Retinal pigment epithelial cell (primary cell): ENCODE results near the gene PTPRD.

Experiments used
- DNase-seq: peaks from one replicate; pipeline ENCODE4 v3.0.0-alpha.2; 2010; ENCODE audit warnings: low read depth
- H3K4me3 ChIP-seq: 2 replicates; pipeline ENCODE4 v1.5.1; 2011; ENCODE audit warnings: mild to moderate bottlenecking, low read length, control low read depth, moderate library complexity
- CTCF ChIP-seq: conservative IDR thresholded peaks from 2 replicates; pipeline ENCODE4 v1.5.1; 2011; ENCODE audit warnings: low read depth, low read length, control low read depth, inconsistent platforms

The PTPRD gene

DNA sequence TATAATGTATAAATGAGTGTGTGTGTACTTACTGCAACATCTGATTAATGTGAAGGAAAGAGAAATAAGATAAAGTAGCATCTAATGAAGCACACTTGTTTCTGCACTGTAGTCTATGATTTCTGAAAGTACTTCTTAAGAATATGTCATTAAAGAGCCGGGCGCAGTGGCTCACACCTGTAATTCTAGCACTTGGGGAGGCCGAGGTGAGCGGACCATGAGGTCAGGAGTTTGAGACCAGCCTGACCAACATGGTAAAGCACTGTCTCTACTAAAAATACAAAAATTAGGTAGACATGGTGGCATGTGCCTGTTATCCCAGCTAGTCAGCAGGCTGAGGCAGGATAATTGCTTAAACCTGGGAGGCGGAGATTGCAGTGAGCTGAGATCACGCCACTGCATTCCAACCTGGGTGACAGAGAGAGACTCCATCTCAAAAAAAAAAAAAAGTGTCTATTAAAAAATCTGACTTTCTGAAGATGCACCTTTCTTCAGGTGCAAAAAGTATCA lies 556.9 kb downstream of the PTPRD start:
- no peak for TF ChIP-seq CTCF
- H3K4me3 ChIP-seq: no peak overlapping the region
- DNase-seq: no peak

- H3K4me3 ChIP-seq: no peak overlapping the region
- TF ChIP-seq CTCF: no peak
- DNase-seq: no peak
These were observed 558.3 kb downstream of the PTPRD start for GRCh38 chr9:10054456-10054855.

- DNase-seq: no peak
- no peak for TF ChIP-seq CTCF
- H3K4me3 ChIP-seq: no peak overlapping the region
These were observed 559.9 kb downstream of the PTPRD start for GRCh38 chr9:10052916-10053315.

- DNase-seq: no peak
- no peak overlapping the region for H3K4me3 ChIP-seq
- no peak for TF ChIP-seq CTCF
These were observed 560.6 kb downstream of the PTPRD start for GRCh38 chr9:10052181-10052580.

- H3K4me3 ChIP-seq: no peak overlapping the region
- no peak for TF ChIP-seq CTCF
- no peak for DNase-seq
These were observed 562.8 kb downstream of the PTPRD start for GRCh38 chr9:10050016-10050415.

- no peak overlapping the region for H3K4me3 ChIP-seq
- no peak for DNase-seq
- TF ChIP-seq CTCF: no peak
These were observed 563.8 kb downstream of the PTPRD start for GRCh38 chr9:10048994-10049393.

DNA sequence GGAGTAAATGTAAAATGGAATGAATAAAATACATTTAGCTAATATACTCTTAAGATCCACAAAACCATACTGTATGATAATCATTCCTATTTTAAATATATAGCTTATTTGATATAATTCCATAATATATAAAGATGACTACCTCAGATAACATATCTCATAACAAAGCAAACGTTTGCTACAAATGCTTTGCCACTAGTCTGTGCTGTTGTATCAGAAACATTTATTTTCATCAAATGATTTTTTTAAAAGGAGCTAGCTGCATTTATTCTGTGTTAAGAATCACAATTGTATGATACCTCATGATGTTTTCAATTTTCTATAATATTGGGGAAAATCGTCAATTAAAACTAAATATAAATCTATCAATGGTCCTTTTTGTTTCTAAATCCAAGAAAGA lies 567.2 kb downstream of the PTPRD start:
- no peak overlapping the region for H3K4me3 ChIP-seq
- peak; percentile 74 for TF ChIP-seq CTCF
- DNase-seq: no peak
